Astrocyte (in vitro differentiated cells and primary cell): ENCODE data around the gene RIMBP2. TPM values are rescaled to one million over a fixed set of nuclear protein-coding genes. Genes with fewer than 3 reads are reported as not detected.

Source experiments
- DNase-seq: peaks from one replicate; pipeline ENCODE4 v3.0.0-alpha.2; 2010; ENCODE audit warnings: low read depth
- FAIRE-seq: peaks from 2 replicates; lab custom pipeline; 2011; peaks lifted over from hg19 to GRCh38; lab: Jason Lieb, UNC
- H2AFZ ChIP-seq: 2 replicates; pipeline ENCODE4 v1.6.0; 2012; ENCODE audit warnings: low read depth, low read length, inconsistent platforms
- H3K27ac ChIP-seq: 2 replicates; pipeline ENCODE4 v1.5.1; 2011; ENCODE audit warnings: low read depth, low read length, inconsistent platforms
- H3K27me3 ChIP-seq: 2 replicates; pipeline ENCODE4 v1.6.0; 2011; ENCODE audit warnings: low read length, inconsistent platforms; ENCODE audit not compliant: insufficient read depth
- H3K36me3 ChIP-seq: 2 replicates; pipeline ENCODE4 v1.5.1; 2011; ENCODE audit warnings: low read length, inconsistent platforms; ENCODE audit not compliant: insufficient read depth
- H3K4me1 ChIP-seq: 2 replicates; pipeline ENCODE4 v1.5.1; 2011; ENCODE audit warnings: low read length, inconsistent platforms; ENCODE audit not compliant: insufficient read depth
- H3K4me2 ChIP-seq: 2 replicates; pipeline ENCODE4 v1.6.0; 2012; ENCODE audit warnings: low read length, inconsistent platforms
- H3K4me3 ChIP-seq: 2 replicates; pipeline ENCODE4 v1.5.1; 2011; ENCODE audit warnings: low read depth, mild to moderate bottlenecking, low read length, inconsistent platforms; ENCODE audit not compliant: insufficient read depth
- H3K79me2 ChIP-seq: 2 replicates; pipeline ENCODE4 v1.6.0; 2012; ENCODE audit warnings: mild to moderate bottlenecking, low read length, inconsistent platforms; ENCODE audit not compliant: insufficient read depth
- H3K9ac ChIP-seq: 2 replicates; pipeline ENCODE4 v1.6.0; 2012; ENCODE audit warnings: mild to moderate bottlenecking, low read length, inconsistent platforms
- H3K9me3 ChIP-seq: 2 replicates; pipeline ENCODE4 v1.5.1; 2012; ENCODE audit warnings: low read depth, mild to moderate bottlenecking, low read length, inconsistent platforms; ENCODE audit not compliant: insufficient read depth
- H4K20me1 ChIP-seq: 2 replicates; pipeline ENCODE4 v1.6.0; 2012; ENCODE audit warnings: low read length, inconsistent platforms; ENCODE audit not compliant: insufficient read depth
- H3K27ac Mint-ChIP-seq: one replicate; pipeline ENCODE4 v1.8.0; 2021; ENCODE audit warnings: mild to moderate bottlenecking, mixed read lengths; ENCODE audit not compliant: unreplicated experiment
- H3K27me3 Mint-ChIP-seq: one replicate; pipeline ENCODE4 v1.8.0; 2021; ENCODE audit warnings: low read depth, mixed read lengths; ENCODE audit not compliant: unreplicated experiment
- H3K36me3 Mint-ChIP-seq: one replicate; pipeline ENCODE4 v1.8.0; 2021; ENCODE audit warnings: low read depth, mixed read lengths; ENCODE audit not compliant: unreplicated experiment
- H3K4me1 Mint-ChIP-seq: one replicate; pipeline ENCODE4 v1.8.0; 2021; ENCODE audit warnings: low read depth, mixed read lengths; ENCODE audit not compliant: unreplicated experiment
- H3K4me3 Mint-ChIP-seq: one replicate; pipeline ENCODE4 v1.8.0; 2021; ENCODE audit warnings: mild to moderate bottlenecking, moderate library complexity, mixed read lengths; ENCODE audit not compliant: unreplicated experiment
- H3K9me3 Mint-ChIP-seq: one replicate; pipeline ENCODE4 v1.8.0; 2021; ENCODE audit warnings: mild to moderate bottlenecking, mixed read lengths; ENCODE audit not compliant: unreplicated experiment
- EZH2 ChIP-seq: IDR thresholded peaks from 2 replicates; pipeline ENCODE4 v1.6.1; 2012; ENCODE audit warnings: mild to moderate bottlenecking, low read length, inconsistent platforms; ENCODE audit not compliant: insufficient read depth
- total RNA-seq: library from RNA; stranded (reverse); gene quantifications from 2 replicates; pipeline ENCODE4 v1.2.1, GENCODE V29; 2021
- TF ChIP-seq, protein P1 (sequence below): IDR thresholded peaks from 2 replicates; pipeline ENCODE4 v1.5.1; 2011; ENCODE audit warnings: low read depth, mild to moderate bottlenecking, inconsistent platforms, low read length, moderate library complexity; ENCODE audit not compliant: insufficient read depth

The RIMBP2 gene
- total RNA-seq, 1 donor from 2014 or later: 2.2 TPM

- H3K27ac ChIP-seq: no peak overlapping the region
- Mint-ChIP-seq H3K27ac (no peak overlapping the region), H3K9me3 (peaks cover 5% of the 10 kb centered on the region), H3K36me3 (no peaks in the 10 kb centered on the region), H3K4me1 (no peaks in the 10 kb centered on the region), H3K27me3 (no peaks in the 10 kb centered on the region), H3K4me3 (no peak overlapping the region)
- no peak overlapping the region for H3K4me3 ChIP-seq
- no peaks in the 10 kb centered on the region for H4K20me1 ChIP-seq
- no peak overlapping the region for H2AFZ ChIP-seq
- FAIRE-seq (no peak), DNase-seq (no peak)
- H3K9ac ChIP-seq: no peak overlapping the region
- TF ChIP-seq EZH2: no peak
- TF ChIP-seq, protein P1, sequence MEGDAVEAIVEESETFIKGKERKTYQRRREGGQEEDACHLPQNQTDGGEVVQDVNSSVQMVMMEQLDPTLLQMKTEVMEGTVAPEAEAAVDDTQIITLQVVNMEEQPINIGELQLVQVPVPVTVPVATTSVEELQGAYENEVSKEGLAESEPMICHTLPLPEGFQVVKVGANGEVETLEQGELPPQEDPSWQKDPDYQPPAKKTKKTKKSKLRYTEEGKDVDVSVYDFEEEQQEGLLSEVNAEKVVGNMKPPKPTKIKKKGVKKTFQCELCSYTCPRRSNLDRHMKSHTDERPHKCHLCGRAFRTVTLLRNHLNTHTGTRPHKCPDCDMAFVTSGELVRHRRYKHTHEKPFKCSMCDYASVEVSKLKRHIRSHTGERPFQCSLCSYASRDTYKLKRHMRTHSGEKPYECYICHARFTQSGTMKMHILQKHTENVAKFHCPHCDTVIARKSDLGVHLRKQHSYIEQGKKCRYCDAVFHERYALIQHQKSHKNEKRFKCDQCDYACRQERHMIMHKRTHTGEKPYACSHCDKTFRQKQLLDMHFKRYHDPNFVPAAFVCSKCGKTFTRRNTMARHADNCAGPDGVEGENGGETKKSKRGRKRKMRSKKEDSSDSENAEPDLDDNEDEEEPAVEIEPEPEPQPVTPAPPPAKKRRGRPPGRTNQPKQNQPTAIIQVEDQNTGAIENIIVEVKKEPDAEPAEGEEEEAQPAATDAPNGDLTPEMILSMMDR: no peak
- no peaks in the 10 kb centered on the region for H3K27me3 ChIP-seq
- H3K4me2 ChIP-seq: no peak overlapping the region
- no peaks in the 10 kb centered on the region for H3K79me2 ChIP-seq
- peaks cover 7% of the 10 kb centered on the region for H3K9me3 ChIP-seq
- H3K36me3 ChIP-seq: no peaks in the 10 kb centered on the region
- H3K4me1 ChIP-seq: no peaks in the 10 kb centered on the region
These were observed 158.0 kb downstream of the RIMBP2 start for GRCh38 chr12:130557886-130558765.

DNA sequence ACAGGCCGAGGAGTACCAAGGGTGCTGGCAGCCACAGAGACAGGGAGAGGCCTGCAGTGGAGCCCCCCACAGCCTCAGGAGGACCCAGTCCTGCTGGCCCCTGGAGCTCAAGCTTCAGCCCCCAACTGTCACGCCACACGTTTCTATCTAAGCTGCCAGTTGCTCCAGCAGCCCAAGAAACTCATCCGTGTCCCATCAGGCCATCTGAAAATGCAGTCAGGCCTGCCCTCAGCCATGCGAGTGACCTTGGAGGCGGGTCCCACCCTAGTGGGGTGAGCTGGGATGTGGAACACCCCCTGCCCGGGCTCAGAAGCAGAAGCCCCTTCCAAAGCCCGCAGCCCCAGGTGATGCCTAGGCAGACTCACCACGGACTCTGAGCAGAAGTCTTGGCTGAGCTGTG is 158.9 kb downstream of the RIMBP2 start:
- Mint-ChIP-seq H3K36me3 (no peaks in the 10 kb centered on the region), H3K27ac (no peak overlapping the region), H3K4me3 (no peak overlapping the region), H3K9me3 (peaks cover 5% of the 10 kb centered on the region), H3K27me3 (no peaks in the 10 kb centered on the region), H3K4me1 (no peaks in the 10 kb centered on the region)
- FAIRE-seq (no peak), DNase-seq (no peak)
- Histone ChIP-seq H3K79me2 (no peaks in the 10 kb centered on the region), H3K36me3 (no peaks in the 10 kb centered on the region), H3K27ac (no peak overlapping the region), H3K4me2 (no peak overlapping the region), H3K27me3 (no peaks in the 10 kb centered on the region), H2AFZ (no peak overlapping the region), H3K9ac (no peak overlapping the region), H3K4me1 (no peaks in the 10 kb centered on the region), H3K4me3 (no peak overlapping the region), H3K9me3 (peaks cover 7% of the 10 kb centered on the region), H4K20me1 (no peaks in the 10 kb centered on the region)
- TF ChIP-seq, protein P1: no peak
- no peak for TF ChIP-seq EZH2

GRCh38 chr12:130556486-130557055 is 159.5 kb downstream of the RIMBP2 start:
- no peak overlapping the region for H3K4me3 ChIP-seq
- no peaks in the 10 kb centered on the region for H3K27me3 ChIP-seq
- H3K4me1 Mint-ChIP-seq: no peaks in the 10 kb centered on the region
- peaks cover 7% of the 10 kb centered on the region for H3K9me3 ChIP-seq
- no peaks in the 10 kb centered on the region for H3K27me3 Mint-ChIP-seq
- no peaks in the 10 kb centered on the region for H3K4me1 ChIP-seq
- H3K79me2 ChIP-seq: no peaks in the 10 kb centered on the region
- peaks cover 5% of the 10 kb centered on the region for H3K9me3 Mint-ChIP-seq
- H3K36me3 Mint-ChIP-seq: no peaks in the 10 kb centered on the region
- no peak overlapping the region for H3K27ac Mint-ChIP-seq
- H3K36me3 ChIP-seq: no peaks in the 10 kb centered on the region
- H3K4me3 Mint-ChIP-seq: no peak overlapping the region
- H3K27ac ChIP-seq: no peak overlapping the region
- DNase-seq (no peak), FAIRE-seq (no peak)
- no peak overlapping the region for H2AFZ ChIP-seq
- TF ChIP-seq, protein P1: no peak
- TF ChIP-seq EZH2: no peak
- H3K9ac ChIP-seq: no peak overlapping the region
- no peaks in the 10 kb centered on the region for H4K20me1 ChIP-seq
- no peak overlapping the region for H3K4me2 ChIP-seq
